CD1c-positive myeloid dendritic cell (primary cell): ENCODE data around the gene TNK1.

Experiments
- DNase-seq: peaks from one replicate; pipeline ENCODE4 v3.0.0-alpha.2; 2016; ENCODE audit errors: extremely low spot score

TNK1 gene

DNA sequence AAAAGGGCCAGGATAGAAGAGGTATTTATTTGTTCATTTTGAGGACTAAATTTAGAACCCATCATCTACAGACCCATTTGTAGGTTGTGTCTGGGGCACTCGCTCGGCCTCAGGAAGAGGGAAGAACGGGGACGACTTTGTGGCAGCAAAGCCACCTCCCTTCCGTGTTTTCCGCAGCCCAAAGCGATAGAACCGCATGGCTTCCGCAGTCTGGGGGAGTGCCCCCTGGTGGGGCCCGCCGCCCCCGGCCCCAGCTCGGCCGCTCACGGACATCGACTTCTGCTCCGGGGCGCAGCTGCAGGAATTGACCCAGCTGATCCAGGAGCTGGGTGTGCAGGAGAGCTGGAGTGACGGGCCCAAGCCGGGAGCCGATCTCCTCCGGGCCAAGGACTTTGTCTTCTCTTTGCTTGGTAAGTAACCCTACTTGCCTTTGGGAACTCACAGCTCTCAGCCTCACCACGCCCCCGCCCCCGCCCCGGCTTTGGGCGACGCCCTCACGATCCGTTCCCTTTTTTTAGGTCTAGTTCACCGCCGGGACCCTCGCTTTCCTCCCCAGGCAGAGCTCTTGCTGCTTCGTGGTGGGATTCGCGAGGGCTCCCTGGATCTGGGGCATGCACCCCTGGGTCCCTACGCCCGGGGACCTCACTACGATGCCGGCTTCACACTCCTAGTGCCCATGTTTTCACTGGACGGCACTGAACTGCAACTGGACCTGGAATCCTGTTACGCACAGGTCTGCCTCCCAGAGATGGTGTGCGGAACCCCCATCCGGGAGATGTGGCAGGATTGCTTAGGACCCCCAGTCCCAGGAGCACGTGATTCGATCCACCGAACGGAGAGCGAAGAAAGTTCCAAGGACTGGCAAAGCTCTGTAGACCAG lies 55.0 kb downstream of the TNK1 start:
- DNase-seq = peak; percentile 78

GRCh38 chr17:7436556-7437368 lies 55.9 kb downstream of the TNK1 start:
- peak; percentile 90 for DNase-seq

- DNase-seq = no peak
These were observed 56.5 kb downstream of the TNK1 start for GRCh38 chr17:7437369-7437863.

- peak; percentile 71 for DNase-seq
These were observed 57.2 kb downstream of the TNK1 start for GRCh38 chr17:7437950-7438614.

DNA sequence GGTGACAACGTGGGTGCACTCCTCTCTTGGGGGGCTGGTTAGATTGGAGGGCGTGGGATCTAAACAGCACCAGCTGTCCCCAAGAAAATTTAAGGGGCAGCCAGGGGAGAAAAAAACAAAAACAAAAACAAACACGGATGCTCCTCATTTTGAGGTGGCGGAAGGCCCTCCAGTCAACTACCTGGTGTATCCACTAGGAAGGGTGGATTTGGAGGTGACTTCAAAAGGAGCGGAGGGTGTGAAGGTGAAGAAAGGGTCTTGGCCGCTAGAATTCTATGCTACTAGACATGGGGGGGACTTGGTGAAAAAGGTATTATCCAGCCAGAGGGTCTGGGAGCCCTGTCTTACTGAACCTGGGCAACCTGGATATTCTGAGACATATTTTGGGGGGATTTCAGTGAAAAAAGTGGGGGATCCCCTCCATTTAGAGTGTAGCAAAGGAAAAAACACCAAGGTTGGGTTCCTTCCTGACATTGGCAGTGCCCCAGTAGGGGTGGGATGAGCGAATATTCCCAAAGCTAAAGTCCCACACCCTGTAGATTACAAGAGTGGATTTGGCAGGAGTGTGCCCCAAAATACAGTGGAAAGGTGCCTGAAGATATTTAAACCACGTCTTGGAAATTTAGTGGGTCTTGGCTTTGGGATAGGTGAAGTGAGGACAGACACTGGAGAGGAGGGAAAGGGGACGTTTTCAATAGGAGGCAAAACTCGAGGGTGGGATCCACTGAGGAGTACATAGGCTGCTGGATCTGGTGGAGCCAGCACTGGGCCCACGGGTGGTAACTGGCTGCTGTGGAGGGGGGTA lies 58.0 kb downstream of the TNK1 start:
- DNase-seq = no peak
